ENCODE measurements around the gene EPHA8.

EPHA8 gene

DNA sequence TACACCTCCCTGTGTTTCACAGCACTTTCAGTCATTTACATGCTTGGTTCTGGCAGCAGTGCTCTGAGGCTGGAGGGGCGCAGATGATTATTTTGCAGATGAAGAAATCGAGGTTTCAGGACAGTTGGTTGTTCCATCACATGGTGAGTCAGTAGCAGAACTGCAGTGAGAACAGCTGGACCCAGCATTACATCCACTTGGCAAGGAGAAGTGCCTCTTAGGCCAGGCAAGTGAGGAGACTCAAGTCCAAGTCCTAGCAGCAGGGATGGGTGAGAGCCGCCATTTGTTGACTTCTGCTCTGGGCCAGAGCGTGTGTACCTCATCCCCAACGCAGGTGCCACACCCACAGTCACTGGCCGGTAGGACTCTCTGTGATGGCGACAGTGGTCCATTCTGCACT lies 26.8 kb upstream of the EPHA8 start:
- DNase-seq (ENCODE audit: low spot score), result no peak

DNA sequence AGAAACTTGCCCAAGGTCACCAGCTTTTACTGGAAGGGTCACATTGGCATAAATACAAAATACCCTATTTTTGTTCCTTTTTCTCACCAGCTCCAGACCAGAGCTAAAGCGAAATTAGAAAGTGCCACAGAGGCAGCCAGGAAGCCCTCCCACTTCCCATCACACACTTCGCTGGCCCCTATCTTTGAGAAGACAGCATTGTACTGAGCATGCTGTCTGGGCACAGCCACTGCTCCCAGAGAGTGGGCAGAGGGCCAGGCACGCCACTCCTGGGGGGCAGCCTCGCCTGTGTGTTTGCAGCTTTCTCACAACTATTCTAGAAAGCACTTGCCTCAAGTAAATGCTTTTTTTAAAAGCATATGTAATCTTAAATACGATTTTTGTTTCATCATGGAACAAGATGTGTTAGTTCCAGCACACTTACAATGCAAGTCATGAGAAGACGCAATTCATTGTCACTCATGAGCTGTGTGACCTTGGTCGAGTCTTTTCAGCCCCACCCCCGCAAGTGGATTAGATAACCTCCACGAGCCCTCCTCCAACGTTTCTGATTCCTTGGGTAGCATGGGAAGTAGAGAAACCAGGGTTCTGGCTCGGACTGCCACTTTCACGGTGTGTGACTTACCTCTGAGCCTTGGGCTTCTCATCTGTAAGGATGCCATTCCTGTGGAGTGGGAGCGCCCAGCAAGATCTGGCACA lies 25.7 kb upstream of the EPHA8 start:
- no peak for DNase-seq (ENCODE audit: low spot score)

DNA sequence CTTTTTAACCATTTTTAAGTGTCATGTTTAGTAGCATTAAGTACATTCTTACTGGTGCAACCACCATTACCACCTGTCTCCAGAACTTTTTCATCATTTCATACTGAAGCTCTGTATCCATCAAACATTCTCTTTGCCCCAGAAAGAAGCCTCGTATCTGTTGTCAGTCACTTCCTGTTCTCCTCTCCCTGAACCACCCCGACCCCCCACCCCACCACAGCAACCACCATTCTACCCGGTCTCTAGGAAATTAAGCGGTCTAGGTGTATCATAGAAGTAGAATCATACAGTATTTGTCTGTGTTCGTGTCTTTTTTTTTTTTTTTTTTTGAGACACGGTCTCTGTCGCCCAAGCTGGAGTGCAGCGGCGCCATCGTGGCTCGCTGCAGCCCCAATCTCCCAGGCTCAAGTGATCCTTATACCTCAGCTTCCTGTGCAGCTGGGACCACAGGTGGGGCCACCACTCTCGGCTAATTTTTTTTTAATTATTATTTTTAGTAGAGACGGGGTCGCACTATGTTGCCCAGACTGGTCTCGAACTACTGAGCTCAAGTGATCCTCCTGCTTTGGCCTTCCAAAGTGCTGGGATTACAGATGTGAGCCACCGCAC lies 23.7 kb upstream of the EPHA8 start:
- DNase-seq (ENCODE audit: low spot score), result no peak

DNA sequence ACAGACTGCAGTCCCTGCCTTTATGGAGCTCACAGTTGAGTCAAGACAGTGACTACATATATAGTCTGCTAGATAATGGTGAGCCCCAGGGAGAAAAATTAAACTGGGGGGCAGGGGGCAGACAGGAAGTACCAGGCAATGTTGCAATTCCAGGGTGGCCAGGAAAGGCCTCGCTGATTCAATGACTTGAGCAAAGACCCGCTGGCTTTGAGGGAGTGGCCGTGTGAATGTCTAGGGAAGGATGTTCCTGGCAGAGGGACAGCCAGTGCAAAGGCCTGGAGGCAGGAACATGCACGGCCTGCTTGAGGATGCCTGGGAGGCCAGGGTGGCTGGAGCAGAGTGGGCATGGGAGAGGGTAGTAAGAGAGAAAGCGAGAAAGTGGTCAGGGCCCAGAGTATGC lies 23.0 kb upstream of the EPHA8 start:
- DNase-seq (ENCODE audit: low spot score), result no peak

DNA sequence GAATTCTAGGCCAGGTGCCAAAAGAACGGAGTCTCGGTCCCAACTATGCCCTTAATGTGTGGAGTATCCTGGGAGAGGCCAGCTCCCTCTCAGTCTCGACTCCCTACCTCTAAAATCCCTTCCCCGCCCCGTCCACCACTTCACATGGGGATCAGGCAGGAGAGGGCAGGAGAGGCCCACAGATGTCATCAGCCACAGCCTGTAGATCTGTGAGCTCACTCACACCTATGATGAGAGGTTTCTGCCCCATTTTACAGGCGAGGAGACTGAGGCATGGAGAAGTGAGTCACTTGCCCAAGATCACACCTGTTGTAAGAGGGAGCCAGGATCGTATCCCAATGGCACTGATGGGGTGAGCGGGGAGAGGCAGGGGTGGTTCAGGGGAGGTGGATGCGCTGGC lies 20.4 kb upstream of the EPHA8 start:
- DNase-seq (ENCODE audit: low spot score), result no peak

DNA sequence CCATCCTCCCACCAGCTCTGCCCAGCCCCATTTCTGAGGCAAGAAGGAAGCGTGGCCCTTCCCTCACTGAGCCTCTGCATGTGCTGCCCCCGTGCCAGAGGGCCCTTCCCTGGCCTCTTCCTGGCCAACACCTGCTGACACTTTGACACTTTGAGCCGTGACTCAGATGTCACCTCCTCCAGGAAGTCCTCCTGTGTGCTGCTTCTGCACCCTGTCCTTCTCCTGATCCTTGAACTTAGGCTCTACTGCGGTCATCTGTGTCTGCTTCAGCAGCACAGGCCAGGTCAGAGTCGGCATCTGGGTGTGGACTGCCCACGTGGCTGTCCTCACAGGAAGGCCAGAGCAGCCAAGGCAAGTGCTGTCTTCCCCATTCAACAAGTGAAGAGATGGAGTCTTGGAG lies 19.6 kb upstream of the EPHA8 start:
- DNase-seq (ENCODE audit: low spot score), result no peak

DNA sequence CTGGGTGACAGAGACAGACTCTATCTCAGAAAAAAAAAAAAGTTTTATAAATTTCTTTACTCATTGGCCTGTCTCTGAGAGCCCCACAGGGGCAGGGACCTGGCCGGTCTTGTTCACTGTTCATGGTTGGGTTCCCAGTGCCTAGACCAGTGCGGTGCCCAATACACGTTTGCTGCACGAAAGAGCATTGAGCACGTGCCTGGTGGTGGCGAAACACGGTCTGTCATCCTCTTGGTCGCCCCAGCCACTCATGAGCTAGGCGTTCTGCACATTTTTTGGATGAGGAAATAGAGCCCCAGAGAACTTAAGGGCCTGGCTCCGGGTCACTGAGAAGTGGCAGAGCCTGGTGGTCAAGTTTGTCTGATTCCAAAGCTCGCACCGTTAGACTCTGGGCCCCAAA lies 18.7 kb upstream of the EPHA8 start:
- no peak for DNase-seq (ENCODE audit: low spot score)

DNA sequence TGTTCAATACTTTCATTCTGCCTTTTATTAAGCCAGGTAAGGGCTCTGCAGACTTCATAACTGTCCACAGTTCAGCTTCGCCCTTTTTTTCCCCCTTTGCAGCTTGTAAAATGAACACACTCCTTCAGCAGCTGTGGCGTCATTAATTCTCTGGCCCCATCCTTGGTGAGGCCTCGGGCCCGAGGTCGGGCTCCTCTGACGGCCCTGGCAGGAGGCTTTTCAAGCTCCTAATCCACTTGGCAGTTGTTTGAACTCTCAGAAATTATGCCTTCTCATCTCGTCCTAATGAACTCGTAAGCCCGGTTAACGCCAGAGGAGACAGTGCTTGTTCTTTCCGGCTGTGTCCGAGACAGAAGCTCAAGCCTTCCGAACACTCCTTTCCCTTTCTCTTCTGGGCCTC lies 18.1 kb upstream of the EPHA8 start:
- DNase-seq (ENCODE audit: low spot score), result no peak

DNA sequence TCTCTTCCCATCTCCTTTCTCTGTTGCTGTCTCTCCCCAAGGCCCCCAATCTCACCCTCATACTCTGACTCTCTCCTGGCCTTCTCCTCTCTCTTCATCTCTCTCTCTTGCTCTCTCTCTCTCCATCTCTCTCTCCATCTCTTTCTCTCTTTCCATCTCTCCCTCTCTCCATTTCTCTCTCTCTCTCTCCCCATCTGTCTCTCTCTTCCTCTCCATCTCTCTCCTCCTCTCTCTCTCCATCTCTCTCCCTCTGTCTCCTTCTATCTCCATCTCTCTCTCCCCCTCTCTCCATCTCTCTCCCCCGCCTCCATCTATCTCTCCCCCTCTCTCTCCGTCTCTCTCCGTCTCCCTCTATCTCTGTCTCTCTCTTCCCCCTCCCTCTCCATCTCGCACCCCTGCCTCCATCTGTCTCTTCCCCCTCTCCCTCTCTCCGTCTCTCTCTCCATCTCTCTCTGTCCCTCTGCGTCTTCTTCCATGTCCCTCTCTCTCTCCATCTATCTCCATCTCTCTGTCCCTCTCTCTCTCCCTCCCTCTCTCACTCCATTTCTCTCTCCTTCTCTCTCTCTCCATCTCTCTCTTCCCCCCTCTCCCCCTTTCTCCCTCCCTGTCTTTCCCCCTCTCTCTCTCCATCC lies 16.0 kb upstream of the EPHA8 start:
- DNase-seq (ENCODE audit: low spot score), result no peak

DNA sequence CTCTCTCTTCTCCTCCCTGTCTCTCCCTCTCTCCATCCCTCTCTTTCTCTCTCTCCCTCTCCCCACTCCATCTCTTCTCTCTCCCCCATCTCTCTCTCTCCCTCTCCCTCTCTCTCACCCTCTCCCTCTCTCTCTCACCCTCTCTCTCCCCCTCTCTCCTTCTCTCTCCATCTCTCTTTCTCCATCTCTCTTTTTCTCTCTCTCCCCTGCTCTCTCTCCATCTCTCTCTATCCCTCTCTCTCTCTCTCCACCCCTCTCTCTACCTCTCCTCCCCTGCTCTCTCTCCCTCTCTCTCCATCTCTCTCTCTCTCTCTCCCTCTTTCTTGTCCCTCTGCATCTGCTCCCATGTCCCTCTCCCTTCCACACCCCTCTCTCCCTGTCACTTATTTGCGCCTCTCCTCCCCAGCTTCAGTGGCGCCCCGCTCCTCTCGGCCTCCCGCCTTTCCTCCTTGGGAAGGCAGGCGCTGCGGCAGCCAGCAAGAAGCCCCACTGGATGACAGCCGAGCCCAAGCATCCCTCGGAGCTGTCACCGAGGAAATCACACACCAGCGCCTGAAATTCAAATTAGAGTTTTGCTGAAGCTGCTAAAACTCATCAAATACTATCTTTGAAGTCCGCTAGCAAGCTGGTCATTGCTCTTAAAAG lies 15.3 kb upstream of the EPHA8 start:
- no peak for DNase-seq (ENCODE audit: low spot score)

DNA sequence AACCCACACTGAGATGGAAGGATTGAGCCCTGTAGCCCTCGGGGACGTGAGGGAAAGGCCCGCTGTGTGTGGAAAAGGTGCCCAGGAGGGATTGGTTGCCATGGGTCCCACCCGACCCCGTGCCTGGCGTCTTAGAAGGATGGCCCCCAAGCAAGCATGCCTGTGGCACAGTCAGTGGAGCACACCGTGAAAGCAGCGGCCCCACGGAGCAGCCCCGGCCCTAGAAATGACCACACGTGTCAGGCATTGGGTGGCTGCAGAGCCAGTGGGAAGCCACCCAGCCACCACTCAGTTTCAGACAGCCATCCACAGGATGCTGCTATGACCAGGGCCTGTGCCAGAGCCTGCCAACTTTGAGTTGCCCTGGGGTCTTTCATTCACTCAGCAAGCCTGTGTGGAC lies 13.3 kb upstream of the EPHA8 start:
- DNase-seq (ENCODE audit: low spot score), result no peak

DNA sequence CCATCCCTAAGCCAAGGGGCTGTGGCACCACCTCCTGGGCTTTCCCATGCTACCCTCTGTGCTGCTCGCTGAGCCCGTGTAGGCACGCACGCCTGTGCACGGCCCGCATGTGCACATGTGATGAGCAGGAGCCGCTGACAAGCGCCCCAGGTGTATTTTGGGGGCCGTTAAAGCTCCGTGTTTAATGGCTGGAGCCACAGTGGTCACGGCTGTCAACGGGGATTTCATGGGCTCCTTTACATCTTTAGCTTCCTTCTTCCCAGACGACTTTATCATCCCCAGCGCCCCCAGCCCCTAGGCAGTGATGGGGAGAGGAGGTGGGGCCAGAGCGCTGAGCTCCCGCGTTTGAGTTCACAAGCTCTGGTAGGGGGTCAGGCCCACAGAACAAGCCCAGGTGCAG lies 11.7 kb upstream of the EPHA8 start:
- DNase-seq (ENCODE audit: low spot score), result no peak

DNA sequence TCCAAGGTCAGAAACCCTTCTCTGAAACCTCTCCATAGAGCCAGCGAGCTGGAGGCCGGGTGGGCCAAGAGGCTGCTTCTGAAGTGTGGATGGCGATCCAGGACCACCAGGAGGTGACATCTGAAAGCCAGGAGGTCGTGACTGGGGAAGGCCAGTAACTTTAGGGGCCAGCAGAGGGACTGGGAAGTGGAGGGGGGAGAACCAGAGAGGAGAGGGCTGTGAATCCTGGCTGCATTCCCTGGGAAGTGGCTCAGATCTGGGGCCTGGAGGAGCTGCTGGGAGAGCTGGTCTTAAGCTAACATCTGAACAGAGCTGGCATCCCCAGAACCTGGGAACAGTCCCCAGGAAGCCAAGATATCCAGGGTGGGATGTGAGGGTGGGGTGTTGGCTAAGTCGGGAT lies 11.3 kb upstream of the EPHA8 start:
- DNase-seq (ENCODE audit: low spot score), result no peak

DNA sequence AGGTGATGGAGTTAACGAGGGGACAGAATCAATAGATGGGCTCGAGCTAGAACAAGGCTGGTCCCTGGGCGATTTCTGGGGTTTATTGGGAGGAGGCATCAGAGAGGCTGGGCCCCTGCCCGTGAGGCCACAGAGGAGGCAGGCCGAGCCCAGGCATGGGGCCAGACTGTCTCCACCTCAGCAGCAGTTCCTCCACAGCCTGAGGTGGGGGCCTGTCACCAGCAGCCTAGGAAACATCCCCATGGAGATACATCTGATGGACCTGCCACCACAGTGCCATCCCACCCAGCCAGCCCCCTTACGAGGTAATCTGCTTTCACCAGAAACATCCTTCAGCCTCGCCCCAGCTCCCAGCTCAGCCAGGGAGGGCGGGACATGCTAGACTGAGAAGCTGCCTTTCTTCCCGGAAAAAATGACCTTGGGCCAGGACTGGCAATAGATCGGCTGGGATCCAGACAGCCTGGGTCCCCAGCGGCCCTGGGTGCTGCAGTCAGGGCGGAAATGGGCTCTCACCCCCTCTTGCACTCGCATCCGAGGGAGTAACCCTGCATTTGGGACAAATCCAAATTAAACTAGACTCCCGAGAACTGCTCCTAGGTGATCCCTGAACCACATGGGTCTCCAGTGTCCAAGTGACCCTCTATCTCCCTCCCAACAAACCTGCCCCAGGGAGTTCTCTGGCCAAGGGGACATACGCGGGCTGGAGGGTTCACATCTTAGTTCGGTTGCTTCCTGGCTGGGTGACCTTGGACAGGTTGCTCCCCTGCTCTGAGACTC lies 10.0 kb upstream of the EPHA8 start:
- no peak for DNase-seq (ENCODE audit: low spot score)

DNA sequence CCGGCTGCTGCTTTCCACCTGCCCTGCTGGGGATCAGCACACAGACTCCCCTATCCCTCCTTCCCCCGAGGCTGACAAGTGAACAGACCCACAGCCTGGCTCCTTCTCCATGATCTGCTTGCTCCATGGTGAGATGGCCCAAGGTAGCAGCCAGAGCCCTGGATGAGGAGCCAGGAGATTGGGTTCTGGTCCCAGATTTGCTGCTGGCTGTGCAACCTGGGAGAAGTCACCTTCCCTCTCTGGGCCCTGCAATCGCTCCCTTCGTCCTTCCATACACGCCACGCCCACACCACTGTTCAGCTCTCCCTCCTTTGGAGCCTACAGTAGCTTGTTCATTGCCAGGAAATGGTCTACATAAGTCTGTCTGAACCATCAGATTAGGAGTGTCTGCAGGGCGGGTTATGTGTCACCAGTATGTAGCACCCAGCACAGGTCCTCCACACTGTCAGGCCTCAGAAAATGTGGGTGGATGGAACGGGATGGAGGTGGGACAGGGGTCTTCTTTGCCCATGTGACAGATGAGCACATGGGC lies 9.2 kb upstream of the EPHA8 start:
- DNase-seq (ENCODE audit: low spot score), result no peak

DNA sequence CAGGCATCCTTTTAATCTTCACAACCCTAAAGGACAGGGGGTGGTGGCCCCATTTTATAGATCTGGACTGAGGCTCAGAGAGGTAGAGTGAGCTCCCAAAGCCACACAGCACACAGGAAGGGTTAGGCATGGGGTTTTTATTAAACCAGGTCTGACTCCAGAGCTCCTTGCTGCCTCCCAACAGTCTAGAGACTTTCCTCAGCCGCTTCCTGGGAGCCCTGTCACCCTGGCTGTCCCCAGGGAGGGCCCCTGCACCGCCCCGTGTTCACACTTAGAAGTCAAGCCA lies 8.0 kb upstream of the EPHA8 start:
- no peak for DNase-seq (ENCODE audit: low spot score)

DNA sequence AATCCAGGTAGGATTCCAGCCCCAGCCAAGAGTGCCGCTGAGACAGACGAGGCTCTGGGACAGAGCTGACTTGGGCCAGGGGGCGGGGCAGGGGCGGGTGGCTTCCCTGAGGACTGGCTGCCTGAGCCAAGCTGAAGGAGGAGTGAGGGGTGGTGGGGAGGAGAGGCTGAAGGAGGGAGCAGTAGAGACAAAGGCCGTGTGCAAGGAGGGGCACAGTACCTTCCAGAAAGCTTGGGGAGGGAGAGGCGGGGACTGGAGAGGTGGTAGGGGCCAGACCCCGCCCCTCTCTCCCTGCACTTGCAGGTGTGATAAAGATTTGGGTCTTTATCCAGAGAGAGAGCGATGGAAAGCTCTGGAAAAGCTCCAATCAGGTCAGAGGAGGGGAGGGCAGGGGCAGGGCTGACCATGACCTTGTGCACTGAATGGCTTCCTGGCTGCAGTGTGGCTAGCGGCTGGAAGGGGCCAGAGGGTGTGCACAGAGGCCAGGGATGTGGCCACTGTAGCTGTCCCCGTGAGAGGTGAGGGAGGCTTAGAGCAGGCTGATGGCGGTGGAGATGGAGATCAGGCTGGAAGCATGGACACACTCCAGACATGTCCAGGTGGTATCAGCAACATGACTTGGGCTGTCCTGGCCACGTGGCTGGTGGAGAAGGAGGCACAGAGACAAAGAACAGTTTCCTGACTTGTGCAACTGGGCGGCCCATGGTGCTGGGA lies 6.7 kb upstream of the EPHA8 start:
- DNase-seq (ENCODE audit: low spot score), result no peak

DNA sequence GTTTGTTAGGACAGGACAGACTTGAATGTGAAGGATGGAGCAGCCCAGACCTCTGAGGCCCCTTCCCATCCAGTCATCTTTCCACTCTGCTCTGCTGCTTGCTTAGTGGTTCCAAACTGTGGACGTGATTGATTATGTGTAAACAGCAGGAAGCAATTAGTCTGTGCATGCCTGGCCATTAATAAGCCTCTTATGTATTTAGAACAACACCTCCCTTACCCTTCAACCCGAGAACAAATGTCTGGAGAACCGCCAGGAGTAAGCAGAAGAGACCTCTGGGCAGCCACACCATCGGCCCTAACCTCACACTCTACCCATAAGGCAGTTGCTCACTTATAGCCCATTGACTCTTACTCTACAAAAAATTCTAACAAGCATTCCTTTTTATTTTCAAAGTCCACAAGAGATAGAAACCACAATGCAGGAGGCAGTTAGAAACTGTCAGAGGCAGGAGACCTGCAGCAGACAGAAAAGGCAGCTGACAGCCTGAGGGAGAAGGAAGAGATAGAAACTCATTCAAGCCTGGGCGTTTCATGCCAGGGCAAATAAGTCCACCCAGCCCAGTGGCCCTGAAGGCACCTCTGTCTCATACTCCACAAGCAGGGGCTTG lies 5.8 kb upstream of the EPHA8 start:
- no peak for DNase-seq (ENCODE audit: low spot score)

DNA sequence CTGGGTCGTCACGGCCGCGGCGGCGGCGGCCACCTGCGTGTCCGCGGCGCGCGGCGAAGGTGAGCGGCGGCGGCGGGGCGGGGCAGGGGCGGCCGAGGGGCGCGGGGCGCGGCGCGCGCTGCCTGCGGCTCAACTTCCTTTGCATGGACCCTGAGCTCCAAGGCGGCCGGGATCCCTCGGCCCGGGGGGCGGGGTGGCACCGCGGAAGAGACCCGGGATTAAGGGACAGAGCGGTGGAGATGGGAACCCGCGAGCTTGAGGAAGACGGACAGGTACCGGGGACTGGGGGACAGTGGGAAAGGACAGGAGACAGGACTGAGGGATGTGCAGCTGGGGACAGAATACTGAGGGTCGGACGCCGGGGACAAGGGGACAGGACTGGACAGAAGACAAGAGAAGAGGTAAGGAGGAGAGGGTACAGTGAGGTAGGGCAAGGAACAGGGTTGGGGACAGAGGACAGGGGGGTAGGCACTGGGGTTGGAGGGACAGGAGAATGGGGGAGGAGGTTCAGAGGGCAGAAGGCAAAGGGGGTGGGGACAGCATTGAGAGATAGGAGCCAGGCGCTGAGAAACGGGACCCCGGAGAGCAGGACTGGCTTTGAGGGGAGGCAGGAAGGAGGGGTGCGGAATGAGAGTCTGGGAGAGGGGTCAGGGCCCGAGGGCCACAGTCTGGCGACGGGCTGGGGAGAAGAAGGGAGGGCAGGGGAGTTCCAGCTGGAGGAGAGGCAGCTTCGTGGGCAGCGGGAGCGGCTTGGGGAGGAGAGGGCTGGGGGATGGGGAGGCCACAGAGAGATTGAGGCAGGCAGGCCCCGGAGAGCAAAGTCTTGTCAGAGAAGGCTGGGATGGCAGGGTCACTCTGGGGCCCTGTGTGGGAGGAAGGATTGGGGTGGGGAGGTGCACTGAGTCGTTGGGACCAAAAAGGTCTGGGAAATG lies 648 bp downstream of the EPHA8 start:
- no peak for DNase-seq (ENCODE audit: low spot score)

DNA sequence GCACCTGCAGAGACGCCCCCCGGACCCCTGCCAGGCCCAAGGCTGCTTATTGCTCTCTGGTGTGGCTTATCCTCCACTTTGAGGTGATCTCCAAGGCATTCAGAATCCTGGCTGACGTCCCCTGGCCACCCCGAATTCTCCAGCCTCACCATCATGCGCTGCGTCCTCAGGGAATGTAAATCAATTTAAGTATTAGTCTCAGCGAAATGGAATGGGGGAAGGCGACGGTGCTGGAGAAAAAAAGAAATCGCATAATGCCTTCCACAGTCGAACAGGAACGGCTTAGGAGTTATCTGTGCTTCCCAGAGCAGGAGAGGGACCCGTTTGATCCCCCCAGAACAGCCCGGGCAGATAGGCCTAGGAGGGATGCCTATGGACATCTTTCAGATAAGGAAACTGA lies 2.9 kb downstream of the EPHA8 start:
- no peak for DNase-seq (ENCODE audit: low spot score)
